Neural cell (in vitro differentiated cells): ENCODE measurements around the gene KLK11.

Source experiments
- CTCF ChIP-seq: fragments of 450-650 bp; IDR thresholded peaks from 2 replicates; pipeline ENCODE4 v1.5.1; 2014; ENCODE audit warnings: antibody characterized with exemption, mild to moderate bottlenecking, moderate library complexity; ENCODE audit not compliant: poor library complexity, severe bottlenecking
- MXI1 ChIP-seq: fragments of 450-650 bp; conservative IDR thresholded peaks from 2 replicates; pipeline ENCODE4 v1.6.1; 2014; ENCODE audit warnings: antibody characterized with exemption, mild to moderate bottlenecking; ENCODE audit not compliant: poor library complexity, severe bottlenecking
- TAF1 ChIP-seq: IDR thresholded peaks from 2 replicates; pipeline ENCODE4 v1.6.1; 2012; ENCODE audit warnings: low read depth

GRCh38 chr19:51024924-51025323, 1.5 kb downstream of the KLK11 start:
- TF ChIP-seq TAF1 (no peak), CTCF (no peak), MXI1 (no peak)
